T-helper 2 cell treated with Interferon-gamma antibody and Interleukin-4, amounts not matched to agents 100 ng/mL and 5 ng/mL, for 36 hours (primary cell): Measurements from ENCODE around the gene NDOR1. TPM values are rescaled to one million over a fixed set of nuclear protein-coding genes. Genes with fewer than 3 reads are reported as not detected.

Experiments used
- intact Hi-C: fragments of 100-400 bp; cut with micrococcal nuclease; formaldehyde crosslinking; loops from one replicate; pipeline ENCODE4 v1.15.1; 2023
- total RNA-seq: library from RNA; stranded (reverse); gene quantifications from 2 replicates; pipeline ENCODE4 v1.2.3, GENCODE V29; 2022

The NDOR1 gene
- total RNA-seq, 1 donor from 2014 or later, result 42.1 TPM

GRCh38 chr9:137167747-137168572 is 37.5 kb upstream of the NDOR1 start:
- intact Hi-C loops, result no loop called here

GRCh38 chr9:137168573-137168903 is 37.0 kb upstream of the NDOR1 start:
- intact Hi-C loops, result no loop called here

- intact Hi-C loops, result no loop called here
Measured at GRCh38 chr9:137168904-137169856, 36.3 kb upstream of the NDOR1 start.

- intact Hi-C loops, result no loop called here
Measured at GRCh38 chr9:137169896-137170358, 35.6 kb upstream of the NDOR1 start, which contains the start of gene LRRC26. LRRC26 (minus strand) TSS chr9:137170051; CDS start chr9:137169943, 108 bp downstream.

DNA sequence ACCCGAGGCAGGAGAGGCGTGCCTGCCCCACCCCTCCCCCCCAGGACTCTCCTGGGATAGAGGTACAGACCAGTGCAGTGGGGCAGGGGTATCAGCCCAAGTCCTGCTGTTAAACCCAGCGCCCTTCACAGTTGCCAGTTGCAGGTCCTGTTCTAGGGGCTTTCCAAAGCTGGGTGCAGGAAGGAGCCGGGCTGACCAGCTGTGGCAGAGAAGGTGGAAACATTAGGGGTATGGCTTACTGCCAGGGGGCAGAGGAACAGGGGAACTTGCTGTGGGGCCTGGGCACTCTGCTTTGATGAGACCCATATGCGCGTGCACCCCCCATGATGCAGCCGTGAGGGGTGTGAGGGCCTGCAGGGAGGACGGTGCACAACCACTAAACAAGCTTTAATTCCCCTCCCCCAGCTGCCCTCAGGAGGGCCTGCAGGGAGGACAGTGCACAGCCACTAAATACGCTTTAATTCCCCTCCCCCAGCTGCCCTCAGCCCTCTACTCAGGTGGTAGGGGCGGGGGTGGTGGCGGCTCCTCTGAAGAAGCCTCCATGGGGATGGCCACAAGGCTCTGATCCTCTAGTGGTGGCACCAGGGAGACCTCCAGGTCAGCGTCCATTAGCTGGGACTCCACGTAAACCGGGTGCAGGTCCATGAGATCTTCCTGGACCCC is 34.9 kb upstream of the NDOR1 start:
- intact Hi-C loops, result no loop called here

- intact Hi-C loops, result no loop called here
Measured at GRCh38 chr9:137171149-137171900, 34.2 kb upstream of the NDOR1 start.

- intact Hi-C loops, result no loop called here
Measured at GRCh38 chr9:137172901-137173795, 32.4 kb upstream of the NDOR1 start.

DNA sequence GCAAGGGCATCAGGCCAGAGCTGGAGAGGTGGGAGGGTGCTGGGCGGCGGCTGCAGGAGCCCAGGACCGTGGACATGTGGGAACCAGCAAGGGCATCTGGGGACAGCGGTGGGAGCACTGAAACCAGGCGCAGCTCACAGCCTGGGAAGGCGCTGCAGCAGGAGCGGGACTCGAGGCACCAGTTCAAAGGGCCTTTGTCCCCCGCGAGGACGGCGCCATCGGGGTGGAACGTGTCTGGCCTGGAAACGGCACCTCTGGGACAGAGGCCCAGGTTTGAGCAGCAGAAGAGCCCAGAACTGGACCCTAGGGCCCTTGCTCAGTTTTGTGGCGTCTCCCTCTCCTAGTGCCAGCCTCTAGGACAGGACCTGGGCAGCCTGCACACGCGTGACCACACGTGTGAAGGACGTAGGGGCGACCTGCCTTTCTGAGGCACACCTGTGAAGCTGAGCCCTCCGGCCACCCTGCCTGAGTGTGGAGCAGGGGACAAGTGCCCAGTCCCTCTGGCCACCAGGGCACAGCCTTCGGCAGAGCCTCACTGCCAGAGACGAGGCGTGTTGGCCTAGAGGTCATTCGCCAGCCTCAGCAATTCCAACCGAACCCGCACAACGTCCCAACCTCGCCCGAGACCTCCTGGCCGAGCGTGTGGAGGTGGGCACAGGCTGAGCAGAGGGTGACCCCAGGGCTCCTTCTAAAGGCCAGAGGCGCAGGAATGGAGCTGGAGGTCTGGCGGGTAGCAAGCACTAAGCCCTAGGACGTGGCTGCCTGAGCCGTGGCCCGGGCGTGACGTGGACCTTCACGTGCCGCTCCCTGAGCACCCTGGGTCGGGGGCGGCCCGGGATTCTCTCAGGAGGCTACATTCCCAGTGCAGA is 31.5 kb upstream of the NDOR1 start:
- intact Hi-C loops, result no loop called here

DNA sequence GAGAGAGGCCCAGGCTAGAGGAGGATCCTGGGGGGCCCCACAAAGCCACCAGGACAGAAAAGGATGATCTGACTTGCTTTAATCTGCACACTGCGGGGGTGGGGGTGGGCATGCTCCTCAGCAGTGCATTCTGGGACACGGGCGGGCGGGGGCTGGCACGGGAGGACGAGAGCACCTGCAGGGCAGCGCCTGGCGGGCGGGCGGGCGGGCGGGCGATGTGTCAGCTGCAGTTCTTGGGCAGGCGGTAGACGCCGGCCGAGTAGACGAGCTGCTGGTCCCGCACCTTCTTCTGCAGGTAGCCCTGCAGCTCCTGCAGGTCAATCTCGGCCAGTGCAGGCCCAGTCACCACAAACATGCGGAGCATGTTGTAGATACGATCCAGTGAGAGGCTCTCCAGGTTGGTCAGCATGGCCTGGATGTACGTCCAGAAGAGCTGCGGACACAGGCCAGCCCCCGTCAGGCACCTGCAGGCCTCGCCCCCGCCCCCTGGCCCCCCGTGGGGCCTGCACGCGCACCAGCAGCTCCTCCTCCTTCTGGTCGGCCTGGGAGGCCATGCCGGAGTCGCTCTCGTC is 30.7 kb upstream of the NDOR1 start:
- intact Hi-C loops, result no loop called here

- intact Hi-C loops, result no loop called here
Measured at GRCh38 chr9:137175345-137175961, 30.0 kb upstream of the NDOR1 start.

- intact Hi-C loops, result no loop called here
Measured at GRCh38 chr9:137176302-137177182, 29.0 kb upstream of the NDOR1 start.

DNA sequence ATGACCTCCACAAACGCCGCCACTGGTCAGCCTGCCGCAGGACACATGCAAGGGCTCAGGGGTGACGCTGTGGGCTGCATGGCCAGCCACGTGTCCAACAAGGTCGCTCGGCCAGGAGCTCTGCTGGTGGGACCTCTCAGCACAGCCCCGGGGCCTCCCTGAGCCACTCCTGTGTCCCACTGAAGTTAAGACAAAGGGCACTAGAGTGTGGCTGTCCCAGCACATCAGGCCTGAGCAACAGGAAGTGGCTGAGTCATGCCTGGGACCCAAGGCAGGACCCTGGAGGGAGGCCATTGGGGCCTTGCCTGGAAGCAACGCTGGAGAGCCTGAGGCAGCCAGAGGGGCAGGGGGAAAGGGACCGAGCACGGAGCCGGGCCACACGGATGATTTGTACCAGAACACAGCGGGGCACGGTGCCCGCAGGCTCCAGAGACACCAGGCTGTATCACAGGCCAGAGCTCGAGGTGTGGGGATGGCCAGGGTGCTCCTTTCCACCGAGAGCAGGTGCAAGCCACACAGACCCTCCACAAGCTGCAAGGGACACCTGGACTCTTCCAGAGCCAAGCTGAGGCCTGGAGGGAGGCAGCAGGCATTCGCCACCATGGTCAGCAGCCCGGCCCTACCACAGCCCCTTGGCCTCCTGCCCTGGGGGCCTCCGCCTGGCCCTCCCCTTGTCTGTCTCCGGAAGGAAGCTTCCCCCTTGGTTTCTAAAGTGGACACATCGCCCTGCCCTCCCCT is 27.1 kb upstream of the NDOR1 start:
- intact Hi-C loops, result no loop called here

DNA sequence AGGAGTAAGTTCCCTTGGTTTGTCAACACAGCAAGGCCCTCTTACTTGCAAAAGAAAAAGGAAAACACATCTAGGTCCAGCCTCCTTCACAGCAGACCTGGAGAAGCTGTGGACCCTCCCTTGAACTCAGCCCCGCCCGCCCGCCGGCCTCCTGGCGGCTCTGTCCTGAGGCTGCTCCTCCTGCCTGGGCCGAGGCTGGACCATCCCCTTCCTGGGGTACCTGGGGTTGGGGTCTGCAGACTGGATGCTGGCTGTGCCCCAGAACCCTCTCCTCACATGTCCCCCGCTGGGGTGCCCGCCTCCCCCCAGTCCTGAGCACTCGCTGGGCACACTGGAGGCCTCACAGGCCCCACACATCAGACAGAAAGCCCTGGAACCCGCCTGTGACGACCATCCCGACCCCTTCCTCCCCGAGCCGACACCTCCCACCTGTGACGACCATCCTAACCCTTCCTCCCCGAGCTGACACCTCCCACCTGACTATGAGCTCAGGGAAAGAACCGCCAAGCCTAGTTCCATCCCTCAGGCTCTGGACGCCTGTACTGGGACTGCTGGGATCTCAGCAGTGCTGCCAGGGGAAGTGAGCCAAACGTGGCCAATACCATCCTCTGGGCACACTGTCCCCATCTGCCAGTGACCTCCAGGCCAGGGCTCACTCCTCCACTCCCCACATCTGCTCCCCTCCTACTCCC is 26.4 kb upstream of the NDOR1 start:
- intact Hi-C loops, result no loop called here

DNA sequence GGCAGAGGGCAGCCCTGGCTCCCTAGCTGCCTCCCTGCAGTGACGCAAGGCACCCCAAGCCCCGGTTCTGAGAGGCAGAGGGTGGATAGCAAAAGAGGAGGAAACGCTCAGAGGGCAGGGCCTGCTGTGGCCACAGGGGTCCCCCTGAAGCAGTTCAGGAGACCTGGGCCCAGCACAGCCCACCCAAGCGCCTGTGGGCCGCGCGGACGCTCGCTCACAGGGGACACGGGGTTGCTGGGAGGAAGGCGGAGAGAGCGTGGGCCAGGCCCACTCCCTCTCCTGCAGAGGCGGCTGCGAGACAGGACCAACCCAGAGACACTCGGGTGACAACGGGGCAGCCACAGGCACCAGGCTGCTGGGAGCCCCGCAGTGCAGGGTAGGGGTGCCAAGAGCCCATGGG is 25.7 kb upstream of the NDOR1 start:
- intact Hi-C loops, result no loop called here

DNA sequence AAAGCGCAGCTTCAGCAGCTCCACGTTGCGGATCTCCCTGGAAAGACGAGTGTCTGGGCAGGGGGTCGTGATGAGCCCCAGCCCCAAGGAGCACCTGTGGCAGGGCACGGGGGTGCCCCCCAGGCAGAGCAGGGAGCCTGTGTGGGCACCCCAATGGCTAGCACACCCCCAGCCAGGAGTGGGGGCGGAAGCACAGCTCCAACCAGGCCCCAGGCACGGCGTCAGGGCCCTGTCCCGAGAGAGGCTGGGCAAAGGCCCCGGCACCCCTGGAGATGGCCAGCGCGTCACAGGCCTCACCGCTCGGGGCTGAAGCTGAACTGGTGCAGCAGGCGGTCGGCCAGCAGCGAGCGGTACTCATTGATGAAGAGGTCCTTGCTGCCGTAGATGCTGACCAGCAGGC is 25.0 kb upstream of the NDOR1 start:
- intact Hi-C loops, result no loop called here

- intact Hi-C loops, result no loop called here
Measured at GRCh38 chr9:137181680-137182079, 23.8 kb upstream of the NDOR1 start.
